Fibroblast of lung (primary cell): ENCODE data around the gene APRT.

Experiments used
- EZH2 ChIP-seq: IDR thresholded peaks from 2 replicates; pipeline ENCODE4 v1.5.1; 2012; ENCODE audit warnings: low read length, control low read depth, mild to moderate bottlenecking; ENCODE audit errors: missing control alignments
- TF ChIP-seq, protein P1 (sequence below), 2 donors: IDR thresholded peaks in 1 of 2; conservative IDR thresholded peaks in 1 of 2; 1 replicate in 1 of 2; 2 replicates in 1 of 2; pipeline ENCODE4 v1.5.1; 2011 to 2012; ENCODE audit warnings: low read length in 2 of 2, control low read depth in 1 of 2, inconsistent platforms in 1 of 2, low read depth in 1 of 2, mild to moderate bottlenecking in 1 of 2

DNA sequence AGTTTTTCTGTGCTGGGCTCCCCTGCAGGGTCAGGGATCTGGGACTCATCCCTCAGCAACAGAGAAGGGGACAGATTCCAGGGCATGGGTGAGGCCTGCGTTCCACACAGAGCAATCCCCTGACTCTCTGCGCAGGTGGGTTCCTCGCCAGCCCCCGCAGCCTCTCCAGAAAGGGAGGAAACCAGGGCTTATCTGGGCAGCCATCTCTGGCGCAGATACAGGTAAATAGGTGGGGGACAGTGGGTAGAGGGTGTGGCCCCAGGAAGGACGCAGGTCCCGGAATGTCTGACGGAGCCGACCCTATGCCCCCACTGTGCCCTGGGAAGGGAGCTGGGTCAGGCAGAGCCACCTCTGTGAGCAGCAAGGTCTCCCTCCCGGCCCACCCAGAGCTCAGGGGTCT lies 49.9 kb downstream of the APRT start:
- TF ChIP-seq, protein P1, sequence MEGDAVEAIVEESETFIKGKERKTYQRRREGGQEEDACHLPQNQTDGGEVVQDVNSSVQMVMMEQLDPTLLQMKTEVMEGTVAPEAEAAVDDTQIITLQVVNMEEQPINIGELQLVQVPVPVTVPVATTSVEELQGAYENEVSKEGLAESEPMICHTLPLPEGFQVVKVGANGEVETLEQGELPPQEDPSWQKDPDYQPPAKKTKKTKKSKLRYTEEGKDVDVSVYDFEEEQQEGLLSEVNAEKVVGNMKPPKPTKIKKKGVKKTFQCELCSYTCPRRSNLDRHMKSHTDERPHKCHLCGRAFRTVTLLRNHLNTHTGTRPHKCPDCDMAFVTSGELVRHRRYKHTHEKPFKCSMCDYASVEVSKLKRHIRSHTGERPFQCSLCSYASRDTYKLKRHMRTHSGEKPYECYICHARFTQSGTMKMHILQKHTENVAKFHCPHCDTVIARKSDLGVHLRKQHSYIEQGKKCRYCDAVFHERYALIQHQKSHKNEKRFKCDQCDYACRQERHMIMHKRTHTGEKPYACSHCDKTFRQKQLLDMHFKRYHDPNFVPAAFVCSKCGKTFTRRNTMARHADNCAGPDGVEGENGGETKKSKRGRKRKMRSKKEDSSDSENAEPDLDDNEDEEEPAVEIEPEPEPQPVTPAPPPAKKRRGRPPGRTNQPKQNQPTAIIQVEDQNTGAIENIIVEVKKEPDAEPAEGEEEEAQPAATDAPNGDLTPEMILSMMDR (conservative IDR thresholded peaks at IDR 0.05 in 1 of 2, IDR thresholded peaks at IDR 0.05 in 1 of 2; ENCODE audit: low read depth in 1 of 2, low read length in 2 of 2): no peak
- TF ChIP-seq EZH2: no peak
